NB4 (cell line): ENCODE data around the gene ZBTB12.
A peak's percentile ranks its signal among the peaks of the same experiment; 100 is the strongest.
"Not testable (repeated sequence)": the region's sequence is repeated elsewhere in the genome, so short reads cannot be mapped to it uniquely, and the experiment has no call there.

ENCODE experiments used
- DNase-seq: peaks from one replicate; pipeline ENCODE4 v3.0.0; 2010; ENCODE audit warnings: low read depth
- H3K4me3 ChIP-seq: one replicate; pipeline ENCODE4 v1.5.1; 2011; ENCODE audit warnings: mild to moderate bottlenecking, low read depth, low read length, moderate library complexity
- CTCF ChIP-seq: IDR thresholded peaks from one replicate; pipeline ENCODE4 v1.5.1; 2012; ENCODE audit warnings: low read depth, low read length
- MYC ChIP-seq: IDR thresholded peaks from 2 replicates; pipeline ENCODE4 v1.6.1; 2011; ENCODE audit warnings: low read depth, low read length
- POLR2A ChIP-seq: IDR thresholded peaks from 2 replicates; pipeline ENCODE4 v1.6.1; 2011; ENCODE audit warnings: mild to moderate bottlenecking; ENCODE audit not compliant: insufficient read length; ENCODE audit errors: extremely low read depth
- TF ChIP-seq, protein P1 (sequence below): IDR thresholded peaks from 2 replicates; pipeline ENCODE4 v1.6.1; 2011; ENCODE audit warnings: low read depth, low read length

ZBTB12 gene

DNA sequence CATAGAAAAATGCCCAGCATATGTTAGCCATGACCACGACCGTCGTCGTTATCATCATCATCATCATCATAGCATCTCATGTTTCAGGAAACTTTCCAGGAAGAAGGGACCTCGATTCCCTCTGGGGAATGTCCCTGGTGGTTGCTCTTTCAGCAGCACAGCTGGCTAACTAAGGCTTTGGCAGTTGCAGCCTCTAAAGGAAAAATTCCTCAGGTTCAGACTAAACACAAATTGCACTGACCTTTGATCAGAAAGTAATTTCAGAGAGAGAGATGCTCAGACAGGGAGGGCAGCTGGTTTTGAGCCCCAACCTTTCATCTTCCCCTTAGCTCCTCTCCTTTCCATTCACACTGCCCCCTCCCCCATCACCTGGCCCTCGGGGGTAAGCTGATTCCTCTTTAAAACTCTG, 38.4 kb upstream of the ZBTB12 start:
- H3K4me3 ChIP-seq: no peak overlapping the region
- TF ChIP-seq MYC: no peak
- TF ChIP-seq, protein P1, sequence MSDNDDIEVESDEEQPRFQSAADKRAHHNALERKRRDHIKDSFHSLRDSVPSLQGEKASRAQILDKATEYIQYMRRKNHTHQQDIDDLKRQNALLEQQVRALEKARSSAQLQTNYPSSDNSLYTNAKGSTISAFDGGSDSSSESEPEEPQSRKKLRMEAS: no peak
- TF ChIP-seq CTCF: no peak
- TF ChIP-seq POLR2A: no peak
- no peak for DNase-seq

DNA sequence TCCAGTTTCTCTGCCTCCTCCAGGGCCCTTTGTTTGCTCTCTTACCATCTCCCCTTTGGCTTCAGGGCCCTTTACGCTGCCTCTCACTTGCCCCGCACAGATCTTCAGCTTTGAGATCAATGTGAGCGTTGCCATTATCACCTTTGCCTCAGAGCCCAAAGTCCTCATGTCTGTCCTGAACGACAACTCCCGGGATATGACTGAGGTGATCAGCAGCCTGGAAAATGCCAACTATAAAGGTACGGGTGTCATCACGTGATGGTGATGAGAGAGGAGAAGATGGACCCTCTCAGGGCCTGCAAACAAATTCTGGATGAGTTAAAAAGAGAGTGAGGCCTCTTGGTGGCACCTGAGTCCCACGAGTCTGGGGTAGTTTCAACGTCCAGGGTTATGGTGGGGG, 33.9 kb upstream of the ZBTB12 start:
- DNase-seq: no peak
- no peak for TF ChIP-seq CTCF
- TF ChIP-seq, protein P1: no peak
- no peak for TF ChIP-seq MYC
- no peak for TF ChIP-seq POLR2A

GRCh38 chr6:31935021-31935420, 33.1 kb upstream of the ZBTB12 start:
- DNase-seq: peak; percentile 28
- no peak overlapping the region for H3K4me3 ChIP-seq
- no peak for TF ChIP-seq MYC
- TF ChIP-seq CTCF: no peak
- TF ChIP-seq, protein P1: no peak
- TF ChIP-seq POLR2A: no peak

More for the DNA sequence above, 33.9 kb upstream of the ZBTB12 start:
- H3K4me3 ChIP-seq: no peak overlapping the region

GRCh38 chr6:31933537-31933936, 31.7 kb upstream of the ZBTB12 start:
- DNase-seq: no peak
- no peak overlapping the region for H3K4me3 ChIP-seq
- TF ChIP-seq CTCF: no peak
- no peak for TF ChIP-seq POLR2A
- no peak for TF ChIP-seq MYC
- TF ChIP-seq, protein P1: no peak

GRCh38 chr6:31932137-31932536, 30.3 kb upstream of the ZBTB12 start:
- DNase-seq, H3K4me3 ChIP-seq: not testable (repeated sequence)

DNA sequence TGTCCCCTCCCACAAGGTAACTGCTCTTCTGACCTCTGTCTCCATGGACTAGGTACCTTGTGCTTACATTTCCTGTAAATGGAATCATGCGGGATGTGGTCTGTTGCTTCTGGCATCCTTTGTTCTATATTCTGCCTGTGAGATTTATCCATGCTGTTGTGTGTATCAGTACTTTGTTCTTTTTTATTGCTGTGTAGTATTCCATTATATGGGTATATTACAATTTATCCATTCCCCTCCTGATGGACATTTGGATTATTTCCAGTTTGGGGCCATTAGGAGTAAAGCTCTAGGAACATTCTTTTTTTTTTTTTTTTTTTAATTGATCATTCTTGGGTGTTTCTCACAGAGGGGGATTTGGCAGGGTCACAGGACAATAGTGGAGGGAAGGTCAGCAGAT, 29.1 kb upstream of the ZBTB12 start:
- H3K4me3 ChIP-seq: no peak overlapping the region
- no peak for TF ChIP-seq CTCF
- TF ChIP-seq, protein P1: no peak
- no peak for TF ChIP-seq MYC
- no peak for TF ChIP-seq POLR2A
- DNase-seq: no peak
